Esophagus muscularis mucosa (tissue), 4 donors: ENCODE measurements around the gene PNPLA7. TPM values are rescaled to one million over a fixed set of nuclear protein-coding genes. Genes with fewer than 3 reads are reported as not detected.

ENCODE experiments used
- DNase-seq: peaks from one replicate; pipeline ENCODE4 v3.0.0-alpha.2; 2017; ENCODE audit errors: extremely low spot score
- H3K27ac ChIP-seq, 4 donors: fragments of 200-600 bp; sonication (generic); replicated peaks in 1 of 4; 1 replicate in 3 of 4; 2 replicates in 1 of 4; pipeline ENCODE4 v1.5.1; 2016 to 2019; ENCODE audit warnings: mild to moderate bottlenecking in 1 of 4
- H3K27me3 ChIP-seq, 4 donors: fragments of 200-600 bp; sonication (generic); one replicate each; pipeline versions ENCODE4 v1.5.1 to v1.6.0; 2016 to 2019
- H3K36me3 ChIP-seq, 4 donors: fragments of 200-600 bp; sonication (generic); one replicate each; pipeline ENCODE4 v1.5.1; 2016 to 2019
- H3K4me1 ChIP-seq, 4 donors: fragments of 200-600 bp; sonication (generic); one replicate each; pipeline ENCODE4 v1.5.1; 2016 to 2019
- H3K4me3 ChIP-seq, 4 donors: fragments of 200-600 bp; sonication (generic); 1 replicate in 2 of 4; 2 replicates in 2 of 4; pipeline ENCODE4 v1.5.1; 2016 to 2019; ENCODE audit warnings: mild to moderate bottlenecking in 4 of 4, moderate library complexity in 1 of 4
- H3K9me3 ChIP-seq, 4 donors: fragments of 200-600 bp; sonication (generic); 1 replicate in 3 of 4; 2 replicates in 1 of 4; pipeline ENCODE4 v1.5.1; 2016 to 2019
- EP300 ChIP-seq: sonication (generic); formaldehyde crosslinking; IDR thresholded peaks from one replicate; pipeline ENCODE4 v1.6.1; 2017; ENCODE audit warnings: antibody characterized with exemption
- POLR2A ChIP-seq: fragments of 450-650 bp; IDR thresholded peaks from one replicate; pipeline ENCODE4 v1.6.1; 2017; ENCODE audit warnings: antibody characterized with exemption, moderate library complexity, mild to moderate bottlenecking, low read depth
- POLR2AphosphoS5 ChIP-seq, 2 donors: sonication (generic); formaldehyde crosslinking; IDR thresholded peaks; one replicate each; pipeline ENCODE4 v1.6.1; 2017; ENCODE audit warnings: antibody characterized with exemption in 2 of 2
- WGBS: methylation state at CpG from one replicate; pipeline ENCODE4 v1.1.5; 2018; 5-methylcytosine and 5-hydroxymethylcytosine counted together
- intact Hi-C: fragments of 100-400 bp; cut with DNase I; formaldehyde crosslinking; loops from one replicate; pipeline ENCODE4 v1.15.1; 2023
- total RNA-seq, 4 donors: library from RNA; depleted of rRNA; stranded (reverse); fragments of >200 nt; gene quantifications; one replicate each; pipeline versions ENCODE4 v1.1.0 to v1.2.1, GENCODE V29; 2016
- TF ChIP-seq, protein P1 (sequence below), 3 experiments: fragments of 200-600 bp in 2 of 3; fragments of 450-650 bp in 1 of 3; sonication (generic) in 2 of 3; IDR thresholded peaks; one replicate each; pipeline ENCODE4 v1.5.1; 2017 to 2019; ENCODE audit warnings: antibody characterized with exemption in 3 of 3, mild to moderate bottlenecking in 2 of 3, moderate library complexity in 1 of 3

PNPLA7 gene
- total RNA-seq, 4 donors from 2014 or later: 3.0 to 6.2 (median 4.0) TPM

- H3K36me3 ChIP-seq: peaks cover 12 to 53% (median 45%) of the 10 kb centered on the region in 4 donors
- no peak overlapping the region for H3K27ac ChIP-seq
These were observed 38.1 kb upstream of the PNPLA7 start for GRCh38 chr9:137588311-137588710.

DNA sequence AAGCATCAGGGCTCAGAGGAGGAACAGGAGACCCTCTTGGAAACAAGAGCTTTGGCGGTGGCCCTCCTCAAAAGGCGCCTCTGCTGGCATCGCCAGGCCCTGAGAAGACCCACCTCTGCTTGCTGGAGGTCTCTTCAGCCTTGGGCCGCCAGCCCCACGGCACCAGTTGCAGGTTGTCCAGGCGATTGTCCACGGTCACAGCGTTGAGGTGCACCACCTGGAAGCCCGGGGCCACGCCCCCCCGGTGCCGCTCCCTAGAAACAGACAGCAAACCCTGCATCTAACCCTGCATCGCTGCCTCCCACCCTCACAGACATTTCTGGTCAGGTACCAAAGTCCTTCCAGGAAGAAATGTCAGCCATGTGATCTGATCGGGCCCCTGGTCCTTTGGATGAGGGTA lies 36.7 kb upstream of the PNPLA7 start:
- intact Hi-C loops: no loop called here
- Histone ChIP-seq H3K4me3 (no peak overlapping the region), H3K27me3 (no peaks in the 10 kb centered on the region), H3K36me3 (peaks cover 19 to 68% (median 59%) of the 10 kb centered on the region in 4 donors), H3K9me3 (no peaks in the 10 kb centered on the region), H3K27ac (no peak overlapping the region), H3K4me1 (peaks cover 15 to 34% (median 28%) of the 10 kb centered on the region in 4 donors)
- WGBS: 95% methylated on average over 9 of the region's 14 CpGs
- TF ChIP-seq EP300 (no peak), POLR2A (no peak), POLR2AphosphoS5 (IDR thresholded peaks at IDR 0.05) (no peak)
- TF ChIP-seq, protein P1, sequence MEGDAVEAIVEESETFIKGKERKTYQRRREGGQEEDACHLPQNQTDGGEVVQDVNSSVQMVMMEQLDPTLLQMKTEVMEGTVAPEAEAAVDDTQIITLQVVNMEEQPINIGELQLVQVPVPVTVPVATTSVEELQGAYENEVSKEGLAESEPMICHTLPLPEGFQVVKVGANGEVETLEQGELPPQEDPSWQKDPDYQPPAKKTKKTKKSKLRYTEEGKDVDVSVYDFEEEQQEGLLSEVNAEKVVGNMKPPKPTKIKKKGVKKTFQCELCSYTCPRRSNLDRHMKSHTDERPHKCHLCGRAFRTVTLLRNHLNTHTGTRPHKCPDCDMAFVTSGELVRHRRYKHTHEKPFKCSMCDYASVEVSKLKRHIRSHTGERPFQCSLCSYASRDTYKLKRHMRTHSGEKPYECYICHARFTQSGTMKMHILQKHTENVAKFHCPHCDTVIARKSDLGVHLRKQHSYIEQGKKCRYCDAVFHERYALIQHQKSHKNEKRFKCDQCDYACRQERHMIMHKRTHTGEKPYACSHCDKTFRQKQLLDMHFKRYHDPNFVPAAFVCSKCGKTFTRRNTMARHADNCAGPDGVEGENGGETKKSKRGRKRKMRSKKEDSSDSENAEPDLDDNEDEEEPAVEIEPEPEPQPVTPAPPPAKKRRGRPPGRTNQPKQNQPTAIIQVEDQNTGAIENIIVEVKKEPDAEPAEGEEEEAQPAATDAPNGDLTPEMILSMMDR (IDR thresholded peaks at IDR 0.05): no peak
- no peak for DNase-seq

More at GRCh38 chr9:137588311-137588710, 38.1 kb upstream of the PNPLA7 start:
- no peak for DNase-seq
- intact Hi-C loops: no loop called here
- 97% methylated on average over 13 of the region's 13 CpGs for WGBS
- TF ChIP-seq POLR2AphosphoS5 (IDR thresholded peaks at IDR 0.05): no peak
- no peak for TF ChIP-seq POLR2A
- TF ChIP-seq, protein P1 (IDR thresholded peaks at IDR 0.05): no peak
- no peak for TF ChIP-seq EP300
- peaks cover 15 to 34% (median 28%) of the 10 kb centered on the region in 4 donors for H3K4me1 ChIP-seq
- no peak overlapping the region for H3K4me3 ChIP-seq
- H3K27me3 ChIP-seq: no peaks in the 10 kb centered on the region
- H3K9me3 ChIP-seq: no peaks in the 10 kb centered on the region

- intact Hi-C loops: no loop called here
- H3K4me1 ChIP-seq: peaks cover 9 to 39% (median 26%) of the 10 kb centered on the region in 4 donors
- H3K9me3 ChIP-seq: no peaks in the 10 kb centered on the region
- H3K27ac ChIP-seq: no peak overlapping the region
- TF ChIP-seq, protein P1 (IDR thresholded peaks at IDR 0.05): no peak
- TF ChIP-seq POLR2A (no peak), EP300 (no peak), POLR2AphosphoS5 (IDR thresholded peaks at IDR 0.05) (no peak)
- 85% methylated on average over 4 of the region's 8 CpGs for WGBS
- no peak overlapping the region for H3K4me3 ChIP-seq
- H3K36me3 ChIP-seq: peaks cover 19 to 81% (median 69%) of the 10 kb centered on the region in 4 donors
- no peak for DNase-seq
- no peaks in the 10 kb centered on the region for H3K27me3 ChIP-seq
These were observed 33.8 kb upstream of the PNPLA7 start for GRCh38 chr9:137583957-137584356.

- peaks cover 7 to 33% (median 21%) of the 10 kb centered on the region in 4 donors for H3K4me1 ChIP-seq
- no peak for TF ChIP-seq POLR2A
- TF ChIP-seq EP300: no peak
- TF ChIP-seq POLR2AphosphoS5 (IDR thresholded peaks at IDR 0.05): no peak
- TF ChIP-seq, protein P1 (IDR thresholded peaks at IDR 0.05): no peak
- WGBS: 89% methylated on average over 13 of the region's 14 CpGs
- H3K27me3 ChIP-seq: no peaks in the 10 kb centered on the region
- H3K4me3 ChIP-seq: no peak overlapping the region
- H3K36me3 ChIP-seq: peaks cover 19 to 78% (median 67%) of the 10 kb centered on the region in 4 donors
- no peak for DNase-seq
- no peak overlapping the region for H3K27ac ChIP-seq
- intact Hi-C loops: no loop called here
- H3K9me3 ChIP-seq: no peaks in the 10 kb centered on the region
These were observed 33.1 kb upstream of the PNPLA7 start for GRCh38 chr9:137583347-137583746.

- H3K4me1 ChIP-seq: peaks cover 15 to 35% (median 27%) of the 10 kb centered on the region in 4 donors
- H3K4me3 ChIP-seq: no peak overlapping the region
- no peak for TF ChIP-seq POLR2AphosphoS5 (IDR thresholded peaks at IDR 0.05)
- TF ChIP-seq POLR2A: no peak
- TF ChIP-seq EP300: no peak
- TF ChIP-seq, protein P1 (IDR thresholded peaks at IDR 0.05): peak in 1 of 3 experiments; percentile 12
- WGBS: 73% methylated on average over 11 of the region's 20 CpGs
- no peak for DNase-seq
- H3K27me3 ChIP-seq: no peaks in the 10 kb centered on the region
- no peak overlapping the region for H3K27ac ChIP-seq
- H3K36me3 ChIP-seq: peaks cover 18 to 69% (median 57%) of the 10 kb centered on the region in 4 donors
- intact Hi-C loops: no loop called here
- H3K9me3 ChIP-seq: no peaks in the 10 kb centered on the region
These were observed 32.2 kb upstream of the PNPLA7 start for GRCh38 chr9:137582286-137582860.
